ENCODE measurements around the gene PRR18. TPM values are rescaled to one million over a fixed set of nuclear protein-coding genes. Genes with fewer than 3 reads are reported as not detected.
"Not testable (repeated sequence)": the region's sequence is repeated elsewhere in the genome, so short reads cannot be mapped to it uniquely, and the experiment has no call there.

Gene PRR18
- total RNA-seq, 1 experiment from 2014 or later: not detected

DNA sequence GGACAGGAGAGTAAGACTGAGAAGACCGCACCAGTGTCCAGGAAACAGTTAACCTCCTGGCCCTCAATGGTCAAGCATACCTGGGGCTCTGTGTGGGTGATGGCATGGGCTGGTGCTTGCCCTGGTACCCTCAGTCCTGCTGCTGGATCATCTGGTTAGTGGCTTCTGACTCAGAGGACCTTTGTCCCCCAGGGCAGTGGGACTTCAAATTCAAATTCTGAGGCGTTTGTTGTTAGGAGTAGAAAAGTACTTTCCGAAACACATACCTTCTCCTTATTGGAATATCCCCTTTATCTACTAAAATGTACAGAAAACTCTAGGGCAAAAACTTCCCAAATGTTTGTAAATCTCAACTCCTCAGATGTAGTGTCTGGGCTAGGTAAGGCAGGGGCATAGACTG, 38.3 kb upstream of the PRR18 start:
- no peak overlapping the region for H3T11ph ChIP-seq (ENCODE audit: low read length)
- Mint-ChIP-seq H3K4me3 (no peak overlapping the region), H3K27me3 (ENCODE audit: low read depth) (peaks cover 1% of the 10 kb centered on the region; the same call in 1 of the 2 replicates), H3K36me3 (ENCODE audit: insufficient read depth in 1 of 3, low read depth in 3 of 3) (peaks cover 0 to 1% (median 0%) of the 10 kb centered on the region in 3 experiments; a peak in 1 of 7 replicates), H3K27ac (no peak overlapping the region), H3K4me1 (peaks cover 10 to 14% of the 10 kb centered on the region in 2 experiments), H3K9me3 (peaks cover 8 to 11% of the 10 kb centered on the region in 2 experiments)
- H3K4me2 ChIP-seq (ENCODE audit: insufficient read depth, insufficient read length, low read length): no peak overlapping the region
- no peak overlapping the region for H2BK12ac ChIP-seq (ENCODE audit: insufficient read length, low read depth, low read length)
- H4K91ac ChIP-seq (ENCODE audit: insufficient read length, low read depth, low read length): no peak overlapping the region
- no peak overlapping the region for H2BK20ac ChIP-seq (ENCODE audit: low read depth, low read length, poor library complexity, severe bottlenecking)
- H2BK120ac ChIP-seq (ENCODE audit: low read depth, low read length, poor library complexity, severe bottlenecking): no peak overlapping the region
- peaks cover 8% of the 10 kb centered on the region for H3K23me2 ChIP-seq (ENCODE audit: insufficient read length, low read depth, low read length, poor library complexity, severe bottlenecking)
- no peak overlapping the region for H3K4ac ChIP-seq (ENCODE audit: low read depth, low read length)
- H3K79me2 ChIP-seq (ENCODE audit: insufficient read depth, low read length): peaks cover 5% of the 10 kb centered on the region
- H3K56ac ChIP-seq (ENCODE audit: insufficient read length, low read depth, low read length): no peak overlapping the region
- peaks cover 3% of the 10 kb centered on the region for H3K79me1 ChIP-seq (ENCODE audit: insufficient read depth, low read depth, low read length, poor library complexity, severe bottlenecking)
- no peak overlapping the region for H2BK15ac ChIP-seq (ENCODE audit: low read depth, low read length)
- no peak for DNase-seq
- no peak overlapping the region for H3K9ac ChIP-seq (ENCODE audit: extremely low read depth, insufficient read length, low read length)
- H4K8ac ChIP-seq (replicated peaks; ENCODE audit: insufficient read length, low read depth, low read length): no peak overlapping the region
- peaks cover 5% of the 10 kb centered on the region; the same call in 1 of the 2 replicates for H3K4me1 ChIP-seq (ENCODE audit: insufficient read depth, low read length)
- H3K23ac ChIP-seq (ENCODE audit: insufficient read length, low read depth, low read length): no peak overlapping the region
- no peak overlapping the region for H2AK5ac ChIP-seq (ENCODE audit: insufficient read length, low read length)
- H2BK5ac ChIP-seq (ENCODE audit: insufficient read length, low read length): no peak overlapping the region
- no peak overlapping the region for H4K5ac ChIP-seq (ENCODE audit: insufficient read length, low read depth, low read length)
- H3K18ac ChIP-seq (ENCODE audit: insufficient read length, low read depth, low read length): no peak overlapping the region
- TF ChIP-seq, protein P1, sequence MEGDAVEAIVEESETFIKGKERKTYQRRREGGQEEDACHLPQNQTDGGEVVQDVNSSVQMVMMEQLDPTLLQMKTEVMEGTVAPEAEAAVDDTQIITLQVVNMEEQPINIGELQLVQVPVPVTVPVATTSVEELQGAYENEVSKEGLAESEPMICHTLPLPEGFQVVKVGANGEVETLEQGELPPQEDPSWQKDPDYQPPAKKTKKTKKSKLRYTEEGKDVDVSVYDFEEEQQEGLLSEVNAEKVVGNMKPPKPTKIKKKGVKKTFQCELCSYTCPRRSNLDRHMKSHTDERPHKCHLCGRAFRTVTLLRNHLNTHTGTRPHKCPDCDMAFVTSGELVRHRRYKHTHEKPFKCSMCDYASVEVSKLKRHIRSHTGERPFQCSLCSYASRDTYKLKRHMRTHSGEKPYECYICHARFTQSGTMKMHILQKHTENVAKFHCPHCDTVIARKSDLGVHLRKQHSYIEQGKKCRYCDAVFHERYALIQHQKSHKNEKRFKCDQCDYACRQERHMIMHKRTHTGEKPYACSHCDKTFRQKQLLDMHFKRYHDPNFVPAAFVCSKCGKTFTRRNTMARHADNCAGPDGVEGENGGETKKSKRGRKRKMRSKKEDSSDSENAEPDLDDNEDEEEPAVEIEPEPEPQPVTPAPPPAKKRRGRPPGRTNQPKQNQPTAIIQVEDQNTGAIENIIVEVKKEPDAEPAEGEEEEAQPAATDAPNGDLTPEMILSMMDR (conservative IDR thresholded peaks at IDR 0.05): no peak
- H3K14ac ChIP-seq (ENCODE audit: insufficient read depth, low read length): no peak overlapping the region
- WGBS (ENCODE audit: extremely low coverage, insufficient read length, low lambda C conversion rate): no CpG with 5 or more reads among the region's 3 CpGs
- no peaks in the 10 kb centered on the region for H4K20me1 ChIP-seq (ENCODE audit: control insufficient read depth, insufficient read depth, insufficient read length)
- H3K9me3 ChIP-seq (ENCODE audit: control insufficient read depth, low read depth, low read length): no peaks in the 10 kb centered on the region
- no peaks in the 10 kb centered on the region for H3K27me3 ChIP-seq (ENCODE audit: insufficient read depth, low read length)
- H3K27ac ChIP-seq (ENCODE audit: insufficient read length, low read depth, low read length): no peak overlapping the region
- no peak overlapping the region for H2AFZ ChIP-seq (ENCODE audit: low read length)

DNA sequence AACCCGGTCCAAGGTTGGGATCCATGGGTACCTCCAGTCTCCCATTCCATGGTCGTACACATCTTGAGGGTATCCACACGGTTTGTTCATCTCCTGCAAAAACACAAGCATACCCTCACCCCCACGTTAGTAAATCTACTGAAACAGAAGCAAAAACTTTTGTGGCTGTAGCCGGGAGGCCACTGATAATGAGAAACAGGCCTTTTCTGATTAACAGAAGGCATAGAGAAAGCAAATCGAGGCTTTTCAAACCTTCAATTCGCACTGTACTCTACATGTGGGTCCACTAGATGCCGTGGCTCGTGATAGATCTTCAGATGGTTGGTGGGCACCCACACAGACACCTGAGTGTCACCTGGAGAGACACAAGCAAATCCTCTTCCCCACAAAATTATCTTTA, 37.5 kb upstream of the PRR18 start:
- H3K18ac ChIP-seq (ENCODE audit: insufficient read length, low read depth, low read length); H3K27me3 Mint-ChIP-seq (ENCODE audit: low read depth): not testable (repeated sequence)

More for the DNA sequence above, 37.5 kb upstream of the PRR18 start:
- not testable (repeated sequence) for H2BK20ac ChIP-seq (ENCODE audit: low read depth, low read length, poor library complexity, severe bottlenecking); H3K27ac Mint-ChIP-seq; H3K9me3 ChIP-seq (ENCODE audit: control insufficient read depth, low read depth, low read length); H3K23ac ChIP-seq (ENCODE audit: insufficient read length, low read depth, low read length); H2BK12ac ChIP-seq (ENCODE audit: insufficient read length, low read depth, low read length); H4K20me1 ChIP-seq (ENCODE audit: control insufficient read depth, insufficient read depth, insufficient read length); H3K27ac ChIP-seq (ENCODE audit: insufficient read length, low read depth, low read length); H3K4me3 Mint-ChIP-seq; H3K56ac ChIP-seq (ENCODE audit: insufficient read length, low read depth, low read length); H3K79me1 ChIP-seq (ENCODE audit: insufficient read depth, low read depth, low read length, poor library complexity, severe bottlenecking); H3T11ph ChIP-seq (ENCODE audit: low read length); DNase-seq; H4K8ac ChIP-seq (replicated peaks; ENCODE audit: insufficient read length, low read depth, low read length); H4K5ac ChIP-seq (ENCODE audit: insufficient read length, low read depth, low read length); H2BK120ac ChIP-seq (ENCODE audit: low read depth, low read length, poor library complexity, severe bottlenecking); H3K9ac ChIP-seq (ENCODE audit: extremely low read depth, insufficient read length, low read length); H2BK5ac ChIP-seq (ENCODE audit: insufficient read length, low read length); H3K27me3 ChIP-seq (ENCODE audit: insufficient read depth, low read length); H2AFZ ChIP-seq (ENCODE audit: low read length); H4K91ac ChIP-seq (ENCODE audit: insufficient read length, low read depth, low read length); H3K4ac ChIP-seq (ENCODE audit: low read depth, low read length); H2BK15ac ChIP-seq (ENCODE audit: low read depth, low read length); H3K14ac ChIP-seq (ENCODE audit: insufficient read depth, low read length); H3K23me2 ChIP-seq (ENCODE audit: insufficient read length, low read depth, low read length, poor library complexity, severe bottlenecking); H3K4me2 ChIP-seq (ENCODE audit: insufficient read depth, insufficient read length, low read length); H3K4me1 ChIP-seq (ENCODE audit: insufficient read depth, low read length); H2AK5ac ChIP-seq (ENCODE audit: insufficient read length, low read length); H3K36me3 Mint-ChIP-seq (ENCODE audit: insufficient read depth in 1 of 3, low read depth in 3 of 3); H3K9me3 Mint-ChIP-seq
- H3K79me2 ChIP-seq (ENCODE audit: insufficient read depth, low read length): peaks cover 12% of the 10 kb centered on the region
- no CpG with 5 or more reads among the region's 9 CpGs for WGBS (ENCODE audit: extremely low coverage, insufficient read length, low lambda C conversion rate)
- peaks cover 10 to 16% of the 10 kb centered on the region in 2 experiments for H3K4me1 Mint-ChIP-seq
